ENCODE results near the gene GCN1.

DNA sequence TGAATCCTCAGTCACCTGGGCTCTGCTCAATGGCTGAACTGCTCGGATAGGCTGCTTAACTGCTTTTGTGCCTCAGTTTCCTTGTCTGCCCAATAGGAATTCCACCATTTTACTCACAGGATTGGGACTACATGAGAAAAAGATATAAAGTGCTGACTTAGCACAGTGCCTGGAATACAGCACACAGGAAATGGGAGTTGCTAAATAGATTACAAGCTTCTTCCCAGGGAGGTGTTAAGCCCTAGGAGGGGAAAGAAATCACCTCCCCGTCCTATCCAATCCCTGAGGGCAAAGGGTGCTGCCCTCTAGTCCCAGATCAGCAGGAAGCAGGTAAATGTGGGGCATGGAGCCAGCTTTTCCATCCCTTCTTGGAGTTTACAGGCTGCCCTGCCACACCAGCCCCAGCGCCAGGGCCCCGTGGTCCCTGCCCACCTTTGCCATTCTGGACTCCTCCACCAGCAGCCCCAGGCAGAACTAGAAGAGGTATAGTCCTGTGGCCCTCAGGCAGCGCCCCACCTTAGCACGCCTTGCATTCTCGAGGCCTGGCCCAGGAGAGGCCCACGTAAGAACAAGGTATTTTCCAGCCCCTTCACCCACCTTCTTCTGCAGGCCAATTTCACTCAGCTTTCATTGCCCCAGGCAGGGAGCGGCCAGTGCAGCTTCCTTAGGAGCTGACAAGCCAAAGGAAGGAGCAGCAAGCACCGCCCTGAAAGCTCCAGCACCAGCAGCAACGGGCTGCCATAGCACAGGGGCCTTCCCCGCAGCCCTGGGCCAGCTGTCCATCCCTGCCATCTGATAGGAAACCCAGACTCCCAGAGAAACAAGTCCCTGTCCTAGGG, 35.2 kb upstream of the GCN1 start:
- TF ChIP-seq, protein P1, sequence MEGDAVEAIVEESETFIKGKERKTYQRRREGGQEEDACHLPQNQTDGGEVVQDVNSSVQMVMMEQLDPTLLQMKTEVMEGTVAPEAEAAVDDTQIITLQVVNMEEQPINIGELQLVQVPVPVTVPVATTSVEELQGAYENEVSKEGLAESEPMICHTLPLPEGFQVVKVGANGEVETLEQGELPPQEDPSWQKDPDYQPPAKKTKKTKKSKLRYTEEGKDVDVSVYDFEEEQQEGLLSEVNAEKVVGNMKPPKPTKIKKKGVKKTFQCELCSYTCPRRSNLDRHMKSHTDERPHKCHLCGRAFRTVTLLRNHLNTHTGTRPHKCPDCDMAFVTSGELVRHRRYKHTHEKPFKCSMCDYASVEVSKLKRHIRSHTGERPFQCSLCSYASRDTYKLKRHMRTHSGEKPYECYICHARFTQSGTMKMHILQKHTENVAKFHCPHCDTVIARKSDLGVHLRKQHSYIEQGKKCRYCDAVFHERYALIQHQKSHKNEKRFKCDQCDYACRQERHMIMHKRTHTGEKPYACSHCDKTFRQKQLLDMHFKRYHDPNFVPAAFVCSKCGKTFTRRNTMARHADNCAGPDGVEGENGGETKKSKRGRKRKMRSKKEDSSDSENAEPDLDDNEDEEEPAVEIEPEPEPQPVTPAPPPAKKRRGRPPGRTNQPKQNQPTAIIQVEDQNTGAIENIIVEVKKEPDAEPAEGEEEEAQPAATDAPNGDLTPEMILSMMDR (conservative IDR thresholded peaks at IDR 0.05): no peak
- TF ChIP-seq EZH2 (IDR thresholded peaks at IDR 0.05; ENCODE audit: low read depth): no peak

Measured in PC-9 (cell line).